ENCODE results near the gene BICD1.

The BICD1 gene

DNA sequence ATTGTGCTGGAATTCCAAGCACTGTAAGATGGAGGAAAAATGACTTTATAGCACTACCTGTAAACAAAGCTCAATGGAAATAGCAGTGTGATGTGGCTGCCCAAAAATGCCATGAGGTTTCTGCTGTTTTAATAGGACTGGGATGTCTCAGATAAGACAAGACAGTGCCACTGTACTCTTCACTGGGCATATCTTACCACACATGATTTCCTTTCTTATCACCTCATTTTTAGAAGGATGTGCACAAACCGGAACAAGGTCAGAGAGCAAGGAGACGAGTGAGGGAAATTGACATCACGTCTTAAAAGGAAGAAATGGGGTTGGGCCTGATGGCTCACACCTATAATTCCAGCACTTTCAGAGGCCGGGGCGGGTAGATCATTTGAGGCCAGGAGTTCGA lies 254.3 kb downstream of the BICD1 start:
- no peak for FAIRE-seq

DNA sequence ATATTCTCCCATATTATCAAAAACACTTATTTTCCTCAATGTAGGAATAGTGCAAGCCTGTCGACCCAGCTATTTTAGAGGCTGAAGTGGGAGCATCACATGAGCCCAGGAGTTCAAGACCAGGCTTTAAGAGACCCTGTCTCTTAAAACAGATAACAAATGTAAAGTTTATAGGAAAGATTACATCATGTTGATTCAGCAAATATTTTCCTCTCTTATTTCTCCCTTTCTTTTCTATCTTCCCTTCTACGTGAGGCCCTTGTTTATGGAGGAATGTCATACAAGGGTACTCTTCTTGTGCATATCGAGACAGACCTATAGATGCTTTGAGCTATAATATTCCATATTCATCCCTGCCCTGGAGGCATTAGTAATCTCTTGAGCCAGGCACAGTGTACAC lies 256.2 kb downstream of the BICD1 start:
- no peak for FAIRE-seq

DNA sequence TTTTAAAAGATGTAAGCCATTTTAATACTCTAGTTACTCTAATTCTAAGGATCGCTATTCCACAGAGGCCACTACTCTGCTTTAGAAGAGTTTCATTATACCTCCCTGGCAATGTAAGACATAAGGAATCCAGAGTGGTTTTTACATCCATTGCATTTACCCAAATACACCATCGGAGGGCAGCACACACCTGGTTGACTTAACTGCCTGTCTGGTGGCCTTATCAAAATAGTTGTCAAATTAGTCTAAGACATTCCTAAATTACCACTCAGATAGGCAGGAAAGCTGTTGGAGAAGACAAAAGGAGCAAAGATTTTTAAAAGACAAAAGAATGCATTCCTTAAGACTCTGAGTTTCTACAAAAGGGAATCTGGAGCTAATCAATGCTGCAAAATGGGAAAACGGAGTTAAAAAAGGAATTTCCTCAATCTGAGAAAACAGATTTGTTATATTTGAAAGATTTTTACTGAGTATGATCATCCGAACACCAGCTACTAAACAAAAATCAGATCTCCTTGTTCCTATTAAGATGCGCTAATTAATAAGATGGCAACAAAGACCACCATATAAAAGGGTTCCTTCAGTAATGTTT lies 258.9 kb downstream of the BICD1 start:
- FAIRE-seq, result peak; percentile 95

GRCh38 chr12:32366714-32367113 lies 260.1 kb downstream of the BICD1 start:
- FAIRE-seq, result peak; percentile 93

DNA sequence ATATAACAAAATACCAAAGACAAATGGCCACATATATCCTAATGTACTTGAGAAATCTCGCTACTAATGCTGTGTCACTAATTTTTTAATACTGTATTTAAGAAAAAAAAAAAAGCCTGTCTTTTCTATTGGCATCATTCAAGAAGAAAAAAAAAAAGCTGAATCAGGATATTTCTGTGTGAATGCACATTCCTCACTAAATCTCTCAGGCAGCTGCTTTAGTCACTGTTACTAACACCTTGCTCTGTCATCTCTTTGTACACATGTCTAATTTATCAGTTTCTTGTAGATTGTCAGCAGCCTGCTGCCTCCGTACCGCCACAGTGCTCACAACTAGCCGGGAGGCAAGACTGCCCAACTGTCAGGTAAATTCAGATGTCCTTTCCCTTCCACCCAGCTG lies 260.7 kb downstream of the BICD1 start:
- FAIRE-seq, result peak; percentile 99

DNA sequence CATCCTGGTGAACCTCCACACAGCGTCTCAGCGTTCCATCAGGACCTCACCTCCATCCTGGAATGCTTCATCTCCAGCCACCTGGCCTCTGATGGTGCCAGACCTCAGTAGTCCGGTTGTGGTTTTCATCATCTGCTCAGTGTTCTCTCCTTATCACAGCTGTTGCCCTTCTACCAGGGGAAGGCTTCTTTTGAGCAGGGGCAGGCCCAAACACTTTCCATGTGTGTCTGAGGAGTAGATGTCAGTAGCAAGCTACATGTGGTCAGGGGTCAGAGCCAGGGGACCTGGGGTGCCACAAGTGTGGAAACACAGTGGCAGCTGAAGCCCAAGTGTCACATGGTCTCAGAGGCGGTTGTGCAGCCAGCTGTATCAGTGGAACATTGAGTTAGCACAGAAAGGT lies 262.6 kb downstream of the BICD1 start:
- FAIRE-seq, result no peak

DNA sequence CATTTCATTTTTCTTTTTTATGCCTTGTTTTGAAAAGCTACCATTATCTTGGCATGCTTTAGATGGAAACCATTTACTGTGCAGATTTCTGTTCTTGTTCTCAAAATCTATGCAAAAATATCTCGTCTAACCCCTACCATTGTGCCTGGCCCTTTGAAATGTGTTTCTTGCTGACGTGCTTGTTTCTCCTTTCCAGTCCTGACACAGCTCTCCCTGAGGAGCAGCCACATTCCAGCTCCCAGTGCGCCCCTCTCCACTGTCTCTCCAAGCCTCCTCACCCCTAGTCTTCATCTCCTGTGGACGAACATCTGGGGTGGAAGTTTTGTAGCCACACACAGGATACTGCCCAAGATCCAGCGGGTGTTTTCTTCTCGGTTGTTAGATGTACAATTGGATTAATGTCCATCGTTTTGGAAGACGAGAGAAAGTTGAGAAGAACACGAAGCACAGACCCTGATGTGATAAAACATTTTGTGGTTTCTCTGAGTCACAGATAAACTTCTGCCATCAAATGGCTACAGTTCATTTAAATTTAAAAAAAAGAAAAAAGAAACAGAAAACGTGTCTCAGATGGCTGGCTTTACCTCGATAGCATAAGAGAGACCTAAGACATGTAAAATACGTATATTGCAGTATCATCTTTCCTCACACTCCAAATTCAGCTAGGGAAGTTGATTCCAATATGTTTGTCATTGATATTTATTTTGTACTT lies 270.9 kb downstream of the BICD1 start:
- no peak for FAIRE-seq

DNA sequence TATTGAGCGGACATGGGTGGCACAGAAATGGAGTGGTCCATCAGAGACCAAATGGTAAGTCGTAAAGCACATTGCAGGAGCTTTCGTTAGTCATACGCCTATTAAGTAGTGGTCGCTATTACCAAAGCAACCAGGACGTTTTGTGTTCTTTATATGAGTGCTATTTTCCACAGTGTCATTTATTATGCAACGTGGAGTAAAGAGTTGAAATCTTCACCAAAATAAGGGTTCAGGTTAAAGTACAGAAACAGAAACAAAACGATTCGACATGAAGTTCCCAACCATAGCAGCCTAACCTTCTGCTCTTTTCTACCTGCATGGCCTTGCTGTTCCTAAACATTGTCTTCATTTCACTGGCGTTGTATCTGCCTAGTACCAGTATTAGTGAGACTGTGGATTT lies 272.6 kb downstream of the BICD1 start:
- no peak for FAIRE-seq

GRCh38 chr12:32379667-32380066 lies 273.0 kb downstream of the BICD1 start:
- no peak for FAIRE-seq

- FAIRE-seq, result no peak
Observed at GRCh38 chr12:32382226-32382625, 275.6 kb downstream of the BICD1 start.

DNA sequence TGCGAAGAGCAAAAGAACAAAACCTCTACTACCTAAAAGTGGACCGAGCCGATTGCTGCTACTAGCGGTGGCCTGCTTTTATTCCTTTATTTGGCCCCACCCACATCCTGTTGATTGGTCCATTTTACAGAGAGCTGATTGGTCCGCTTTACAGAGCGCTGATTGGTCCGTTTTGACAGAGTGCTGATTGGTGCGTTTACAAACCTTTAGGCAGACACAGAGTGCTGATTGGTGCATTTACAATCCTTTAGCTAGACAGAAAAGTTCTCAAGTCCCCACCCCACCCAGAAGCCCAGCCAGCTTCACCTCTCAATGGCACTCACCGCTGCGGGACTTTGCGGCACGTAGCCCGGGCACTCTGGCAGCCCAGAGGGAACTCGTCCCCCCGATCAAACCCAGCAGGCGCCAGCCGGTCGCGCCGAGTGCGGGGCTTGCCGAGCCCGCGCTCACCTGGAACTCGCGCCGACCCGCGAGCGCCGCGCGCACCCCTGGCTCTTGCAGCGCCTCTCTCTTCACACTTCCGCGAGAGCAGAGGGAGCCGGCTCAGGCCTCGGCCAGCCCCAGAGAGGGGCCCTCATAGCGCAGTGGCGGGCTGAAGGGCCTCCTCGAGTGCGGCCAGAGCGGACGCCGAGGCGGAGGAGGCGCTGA lies 284.0 kb downstream of the BICD1 start:
- peak; percentile 72 for FAIRE-seq

GRCh38 chr12:32395026-32395425 lies 288.4 kb downstream of the BICD1 start:
- no peak for FAIRE-seq

GRCh38 chr12:32397696-32398095 lies 291.0 kb downstream of the BICD1 start:
- no peak for FAIRE-seq

GRCh38 chr12:32398181-32398580 lies 291.5 kb downstream of the BICD1 start:
- FAIRE-seq, result no peak

DNA sequence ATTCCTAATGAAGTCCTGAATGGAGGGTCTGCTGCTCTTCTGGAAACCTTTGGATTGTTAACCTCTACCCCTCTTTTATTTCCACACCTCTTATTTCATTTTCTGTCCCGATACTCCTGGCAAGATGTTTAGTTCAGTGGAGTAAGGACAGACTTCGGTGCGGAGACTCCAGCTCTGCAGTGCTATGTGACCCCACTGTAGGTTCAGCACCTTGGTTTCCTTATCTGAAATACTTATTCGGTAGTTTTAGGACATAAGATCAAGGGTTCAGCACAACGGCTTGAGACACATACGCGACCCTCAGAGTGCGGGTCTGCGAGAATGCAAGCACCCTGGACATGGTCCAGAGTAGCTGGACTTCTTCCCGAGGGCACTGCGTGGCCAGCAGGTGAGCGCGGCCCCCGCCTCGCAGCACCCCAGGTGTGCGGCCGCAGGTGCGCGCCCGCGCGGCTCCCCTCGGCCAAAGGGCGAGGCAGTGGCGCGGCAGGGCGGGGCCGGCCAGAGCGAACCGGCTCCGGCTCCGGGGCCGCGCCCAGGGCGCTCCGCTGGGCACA lies 292.2 kb downstream of the BICD1 start:
- FAIRE-seq, result no peak

DNA sequence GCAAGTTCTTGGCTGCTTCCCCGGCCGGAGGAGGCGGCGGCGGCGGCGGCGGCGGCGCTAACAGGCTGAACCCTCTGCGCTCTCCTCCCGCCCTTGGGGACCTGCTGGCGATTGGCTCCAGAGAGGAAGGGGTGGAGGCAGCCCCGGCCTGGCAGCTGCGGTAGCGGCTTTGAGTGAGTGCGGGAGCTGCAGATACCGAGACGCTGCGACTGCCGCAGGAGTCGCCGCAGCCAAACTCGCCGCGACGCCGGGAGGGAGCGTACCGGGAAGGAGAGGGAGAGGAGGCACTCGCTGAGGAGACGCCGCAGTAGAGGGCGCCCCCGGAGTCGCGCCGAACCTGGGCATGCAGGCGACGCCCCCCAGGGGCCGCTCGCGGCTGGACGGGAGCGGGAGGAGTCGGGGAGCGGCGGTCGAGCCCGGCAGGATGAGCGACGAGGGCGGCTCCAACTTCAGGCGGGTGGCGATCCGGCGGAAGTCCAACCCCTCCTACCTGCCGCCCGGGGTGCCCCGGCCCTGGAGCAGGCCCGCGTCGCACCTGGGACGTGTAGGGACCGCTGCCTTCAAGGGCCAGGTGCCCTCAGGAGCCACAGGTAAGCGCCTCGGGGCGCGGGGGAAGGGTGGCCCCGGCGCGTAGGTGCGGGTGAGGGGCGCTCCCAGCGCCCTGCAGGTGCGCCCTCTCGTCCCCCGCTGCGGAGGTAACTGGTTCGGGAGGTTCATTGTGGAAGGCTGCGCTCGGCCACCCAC lies 292.9 kb downstream of the BICD1 start, which contains the start of gene FGD4:
FGD4 (plus strand) TSS at position 189 of the 744 bp plus-strand sequence.
- FAIRE-seq, result no peak

DNA sequence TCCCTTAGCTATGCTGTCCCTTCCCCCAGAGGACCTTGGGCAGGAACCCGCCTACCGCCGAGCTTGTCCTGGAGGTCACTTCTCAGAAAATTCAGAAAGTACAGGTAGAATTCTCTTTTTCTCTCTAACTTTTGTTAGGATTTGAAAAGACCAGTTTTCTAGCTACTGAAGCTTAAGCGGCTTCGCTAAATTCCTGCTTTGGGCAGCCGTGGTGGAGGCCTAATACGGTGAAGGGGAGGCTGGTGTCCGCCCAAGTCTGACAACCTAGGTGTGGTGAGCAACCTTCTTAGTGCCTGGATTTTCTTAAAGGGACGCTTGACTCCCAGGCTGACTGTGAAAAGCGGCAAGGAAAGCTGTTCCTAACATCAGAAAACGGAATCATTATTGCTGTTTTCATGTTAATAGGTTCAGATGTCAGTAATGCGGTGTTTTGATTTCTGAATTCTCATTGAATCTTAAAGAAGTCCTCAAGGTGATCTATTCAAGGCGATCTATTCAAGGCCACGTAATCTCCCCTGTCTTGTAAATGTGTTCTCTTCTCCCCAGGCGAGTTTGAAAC lies 293.5 kb downstream of the BICD1 start:
- no peak for FAIRE-seq

DNA sequence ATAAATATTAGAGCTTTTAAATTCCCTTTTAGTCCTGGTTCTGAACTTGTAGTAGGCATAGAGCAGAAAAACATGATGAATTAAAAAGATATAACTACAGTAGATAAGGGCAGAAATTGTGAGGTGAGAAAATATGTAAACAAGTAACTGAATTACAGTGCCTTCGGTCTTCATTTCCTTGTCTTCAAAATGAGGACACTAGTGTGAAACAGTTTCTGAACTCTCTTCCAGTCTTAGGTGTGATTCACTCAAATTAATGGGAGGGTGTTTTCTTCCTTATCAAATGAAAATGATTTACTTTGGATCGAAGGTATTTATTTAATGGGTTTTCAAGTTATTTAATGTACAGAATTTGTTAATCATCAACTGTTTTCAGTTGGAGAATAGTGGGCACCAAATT lies 294.2 kb downstream of the BICD1 start:
- peak; percentile 9 for FAIRE-seq

- no peak for FAIRE-seq
Observed at GRCh38 chr12:32402170-32402569, 295.5 kb downstream of the BICD1 start.

- FAIRE-seq, result no peak
Observed at GRCh38 chr12:32402946-32403345, 296.3 kb downstream of the BICD1 start.

DNA sequence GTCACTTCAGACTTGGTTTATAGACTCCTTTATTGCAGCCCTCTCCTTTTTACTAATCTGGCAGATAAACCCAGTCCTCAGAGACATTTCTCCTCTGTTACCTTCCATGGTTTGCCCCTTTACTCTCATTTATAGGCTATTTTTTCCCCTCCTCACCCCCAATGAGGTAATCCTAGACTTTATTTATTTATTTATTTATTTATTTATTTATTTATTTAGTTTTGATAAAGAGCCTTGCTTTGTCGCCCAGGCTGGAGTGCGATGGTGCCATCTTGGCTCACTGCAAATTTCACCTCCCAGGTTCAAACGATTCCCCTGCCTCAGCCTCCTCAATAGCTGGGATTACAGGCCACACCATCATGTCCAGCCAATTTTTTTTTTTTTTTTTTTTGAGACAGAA lies 301.1 kb downstream of the BICD1 start:
- FAIRE-seq, result no peak

DNA sequence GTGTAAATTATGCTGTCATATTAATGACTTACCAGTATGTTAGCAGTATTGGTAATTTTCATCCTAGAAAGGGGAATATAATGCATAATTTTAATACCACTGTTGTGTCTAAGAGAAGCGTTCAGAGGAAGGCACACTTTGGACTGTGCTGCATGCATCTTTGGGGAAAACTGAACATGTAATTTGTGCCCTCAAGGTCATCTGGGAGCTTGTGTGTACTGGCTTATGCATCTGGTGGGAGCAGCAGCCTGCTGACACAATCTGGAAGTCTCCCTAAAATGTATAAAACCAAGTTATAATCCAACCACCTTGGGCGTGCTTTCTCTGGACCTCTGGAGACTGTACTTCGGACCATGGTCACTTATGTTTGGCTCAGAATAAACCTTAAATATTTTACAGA lies 306.8 kb downstream of the BICD1 start:
- FAIRE-seq, result no peak

GRCh38 chr12:32418221-32418620 lies 311.6 kb downstream of the BICD1 start:
- FAIRE-seq, result no peak

Data from islet of Langerhans (tissue), 1 donor.